GM21515 (cell line): ENCODE data around the gene KIAA1586.
"Not testable (repeated sequence)": the region's sequence is repeated elsewhere in the genome, so short reads cannot be mapped to it uniquely, and the experiment has no call there.

Source experiments
- ATAC-seq: cut with Tn5 transposase; IDR thresholded peaks from one replicate; pipeline ENCODE4 v1.9.1; 2021; ENCODE audit not compliant: unreplicated experiment

Gene KIAA1586, protein sequence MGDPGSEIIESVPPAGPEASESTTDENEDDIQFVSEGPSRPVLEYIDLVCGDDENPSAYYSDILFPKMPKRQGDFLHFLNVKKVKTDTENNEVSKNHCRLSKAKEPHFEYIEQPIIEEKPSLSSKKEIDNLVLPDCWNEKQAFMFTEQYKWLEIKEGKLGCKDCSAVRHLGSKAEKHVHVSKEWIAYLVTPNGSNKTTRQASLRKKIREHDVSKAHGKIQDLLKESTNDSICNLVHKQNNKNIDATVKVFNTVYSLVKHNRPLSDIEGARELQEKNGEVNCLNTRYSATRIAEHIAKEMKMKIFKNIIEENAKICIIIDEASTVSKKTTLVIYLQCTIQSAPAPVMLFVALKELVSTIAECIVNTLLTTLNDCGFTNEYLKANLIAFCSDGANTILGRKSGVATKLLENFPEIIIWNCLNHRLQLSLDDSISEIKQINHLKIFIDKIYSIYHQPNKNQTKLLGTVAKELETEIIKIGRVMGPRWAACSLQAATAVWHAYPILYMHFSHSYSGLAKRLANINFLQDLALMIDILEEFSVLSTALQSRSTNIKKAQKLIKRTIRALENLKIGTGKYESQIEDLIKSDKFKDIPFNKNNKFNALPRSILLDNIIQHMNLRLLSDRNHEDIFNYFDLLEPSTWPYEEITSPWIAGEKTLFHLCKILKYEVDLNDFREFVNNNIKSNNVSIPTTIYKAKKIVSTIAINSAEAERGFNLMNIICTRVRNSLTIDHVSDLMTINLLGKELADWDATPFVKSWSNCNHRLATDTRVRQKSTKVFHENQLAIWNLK

DNA sequence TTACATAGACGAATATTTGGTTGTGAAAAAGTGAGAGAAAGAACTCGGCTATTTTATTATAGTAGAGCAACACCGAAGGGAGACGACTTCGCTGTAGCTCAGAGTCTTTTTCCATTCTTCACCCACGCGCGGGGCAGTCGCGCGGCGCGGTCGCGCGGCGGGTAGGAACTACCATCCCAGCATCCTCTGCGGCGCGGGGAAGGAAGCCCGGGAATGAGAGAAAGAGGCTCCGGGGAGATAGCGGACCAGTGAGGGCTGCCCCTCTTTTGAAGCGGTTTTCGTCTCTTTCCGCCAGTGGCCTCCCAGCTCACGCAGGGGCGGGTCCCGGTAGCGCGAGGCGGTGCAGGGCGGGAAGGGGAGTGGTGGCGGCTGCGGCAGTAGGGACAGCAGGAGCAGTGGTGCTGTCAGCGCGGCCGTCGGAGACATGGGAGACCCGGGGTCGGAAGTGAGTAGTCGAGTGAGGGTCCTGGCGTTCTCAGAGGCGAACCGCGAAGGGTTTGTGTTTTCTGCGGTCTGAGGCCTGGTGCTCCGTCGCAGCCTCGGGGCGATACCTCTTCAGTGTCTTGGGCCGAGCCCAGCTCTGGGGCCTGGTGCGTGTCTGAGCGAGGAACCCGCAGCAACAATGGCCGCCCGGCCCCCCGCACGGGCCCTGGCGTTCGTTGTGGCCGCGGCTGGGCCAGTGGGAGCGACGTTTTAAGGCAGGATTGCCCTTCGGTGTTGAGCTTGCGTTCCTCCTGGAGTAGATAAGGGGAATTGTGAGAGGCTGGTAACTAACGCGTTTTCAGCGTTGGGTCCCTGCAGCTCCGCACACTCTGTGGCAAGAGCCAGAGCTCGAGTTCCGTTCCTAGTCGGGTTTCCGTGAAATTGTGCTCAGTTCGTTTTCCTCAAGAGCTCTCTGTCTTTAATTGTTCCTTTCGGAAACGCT is at the start of gene KIAA1586:
Gene KIAA1586 (plus strand): TSS at position 362 of the 925 bp plus-strand sequence. CDS start 63 bp downstream, at position 425.
- ATAC-seq: peak; percentile 97

- no peak for ATAC-seq
These were observed 47.4 kb upstream of the KIAA1586 start for GRCh38 chr6:56999049-56999448.

DNA sequence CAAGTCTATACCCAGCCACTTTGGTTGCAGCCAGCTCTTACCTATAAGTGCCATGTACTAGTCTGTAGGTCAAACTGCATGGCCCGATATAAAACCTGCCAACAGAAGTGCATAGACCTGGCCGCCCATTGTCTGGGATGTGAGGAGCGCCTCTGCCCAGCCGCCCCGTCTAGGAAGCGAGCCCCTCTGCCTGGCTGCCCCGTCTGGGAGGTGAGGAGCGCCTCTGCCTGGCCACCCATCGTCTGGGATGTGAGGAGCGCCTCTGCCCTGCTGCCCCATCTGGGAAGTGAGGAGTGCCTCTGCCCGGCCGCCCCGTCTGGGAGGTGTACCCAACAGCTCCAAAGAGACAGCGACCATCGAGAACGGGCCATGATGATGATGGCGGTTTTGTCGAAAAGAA is 46.7 kb upstream of the KIAA1586 start:
- ATAC-seq: not testable (repeated sequence)

DNA sequence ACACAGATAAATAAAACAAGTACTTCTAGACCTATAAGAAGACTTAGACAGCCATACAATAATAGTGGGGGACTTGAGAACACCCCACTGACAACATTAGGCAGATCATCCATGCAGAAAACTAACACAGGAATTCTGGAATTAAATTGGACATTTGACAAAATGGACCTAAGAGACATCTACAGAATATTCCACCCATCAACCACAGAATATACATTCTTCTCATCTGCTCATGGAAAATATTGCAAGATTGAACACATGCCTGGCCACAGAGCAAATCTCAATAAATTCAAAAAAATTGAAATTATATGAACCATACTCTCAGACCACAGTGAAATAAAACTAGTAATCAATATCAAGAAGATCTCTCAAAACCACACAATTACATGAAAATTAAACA is 44.3 kb upstream of the KIAA1586 start:
- no peak for ATAC-seq

GRCh38 chr6:57004292-57004691 is 42.2 kb upstream of the KIAA1586 start:
- no peak for ATAC-seq

GRCh38 chr6:57006101-57006500 is 40.4 kb upstream of the KIAA1586 start:
- ATAC-seq: no peak

DNA sequence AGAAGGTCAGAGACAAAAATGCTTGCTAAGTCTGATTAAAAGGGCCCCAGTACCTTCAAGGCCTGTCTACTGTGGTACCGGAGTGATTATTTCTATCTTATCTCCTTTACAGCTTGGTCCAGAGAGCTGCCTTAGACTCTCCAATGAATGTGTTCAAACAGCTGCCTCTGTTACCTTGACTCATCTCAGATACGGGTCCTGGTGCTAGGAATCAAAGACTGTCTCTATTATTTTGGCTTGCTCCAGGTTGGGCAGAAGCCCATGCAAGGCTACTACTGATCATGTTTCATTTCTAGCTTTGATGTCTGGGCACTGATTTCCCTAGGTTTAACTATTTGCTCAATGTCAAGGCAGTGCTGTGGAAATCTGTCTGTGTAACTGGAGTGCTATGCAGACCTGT is 38.4 kb upstream of the KIAA1586 start:
- not testable (repeated sequence) for ATAC-seq

GRCh38 chr6:57013521-57013926 is 33.0 kb upstream of the KIAA1586 start:
- no peak for ATAC-seq

DNA sequence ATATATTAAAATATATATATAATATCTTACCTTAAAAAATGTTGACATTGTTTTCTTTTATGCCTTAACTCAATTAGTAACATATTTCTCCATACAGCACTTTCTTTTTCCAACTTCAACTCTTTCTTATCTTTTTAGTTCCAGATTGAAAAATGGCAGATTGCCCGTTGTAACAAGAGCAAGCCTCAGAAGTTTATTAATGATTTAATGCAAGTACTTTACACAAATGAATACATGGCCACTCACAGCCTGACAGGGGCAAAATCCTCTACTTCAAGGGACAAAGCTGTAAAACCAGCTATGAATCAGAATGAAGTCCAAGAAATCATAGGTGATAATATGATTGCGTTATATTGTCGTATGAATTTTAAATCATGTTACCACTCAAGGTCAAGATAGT is 29.4 kb upstream of the KIAA1586 start:
- no peak for ATAC-seq

- ATAC-seq: no peak
These were observed 28.7 kb upstream of the KIAA1586 start for GRCh38 chr6:57017841-57018240.

- ATAC-seq: no peak
These were observed 27.1 kb upstream of the KIAA1586 start for GRCh38 chr6:57019434-57019833.

- ATAC-seq: peak; percentile 82
These were observed 25.3 kb upstream of the KIAA1586 start for GRCh38 chr6:57021086-57021720.

DNA sequence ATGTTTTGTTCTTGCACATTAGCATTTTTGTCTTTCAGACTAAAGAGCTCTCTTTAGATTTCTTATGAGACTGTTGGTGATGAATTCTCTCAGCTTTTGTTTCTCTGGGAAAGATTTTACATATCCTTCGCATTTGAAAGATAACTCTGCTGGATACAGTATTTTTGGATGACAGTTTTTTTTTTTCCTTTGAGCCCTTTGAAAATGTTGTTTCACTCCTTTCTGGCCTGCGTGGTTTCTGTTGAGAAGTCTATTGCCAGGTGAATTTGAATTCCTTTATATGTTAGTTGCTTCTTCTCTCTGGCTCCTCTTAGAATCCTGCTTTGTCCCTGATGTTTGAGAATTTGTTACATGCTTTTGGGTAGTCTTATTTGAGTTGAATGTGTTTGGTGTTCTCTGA is 22.2 kb upstream of the KIAA1586 start:
- ATAC-seq: no peak

DNA sequence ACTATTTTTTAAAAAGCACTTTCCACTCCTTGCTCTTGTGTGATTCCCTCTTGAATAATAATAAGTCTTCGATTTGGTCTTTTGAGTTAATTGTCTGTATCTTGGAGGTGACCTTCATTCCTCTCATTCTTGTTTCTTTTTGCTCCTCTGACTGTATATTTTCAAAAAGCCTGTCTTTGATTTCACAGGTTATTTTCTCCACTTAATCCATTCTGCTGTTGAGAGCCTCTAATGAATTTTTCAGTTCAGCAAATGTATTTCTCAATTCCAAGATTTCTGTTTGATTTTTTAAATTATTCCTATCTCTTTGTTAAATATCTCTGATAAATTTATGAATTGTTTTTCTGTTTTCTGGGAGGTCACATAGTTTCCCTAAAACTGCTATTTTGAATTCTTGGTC is 21.7 kb upstream of the KIAA1586 start:
- ATAC-seq: no peak

DNA sequence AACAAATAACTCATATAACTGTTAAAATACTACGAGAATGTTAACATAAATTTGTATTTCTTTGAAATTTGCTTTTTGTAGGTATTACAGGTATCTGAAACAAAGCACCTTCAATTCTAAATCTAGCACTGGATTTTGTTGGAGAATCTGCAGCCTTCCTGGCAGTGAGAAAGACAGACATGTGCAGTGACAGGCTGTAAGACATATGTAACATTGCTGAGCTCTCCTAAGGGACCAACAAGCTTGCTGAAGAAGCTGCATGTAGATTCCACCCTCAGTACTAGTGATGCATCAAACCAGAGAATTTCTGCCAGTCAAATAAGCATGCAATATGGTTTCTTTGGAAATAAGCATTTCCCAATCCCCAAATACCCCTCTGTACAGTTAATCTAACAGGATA is 20.5 kb upstream of the KIAA1586 start:
- ATAC-seq: no peak

DNA sequence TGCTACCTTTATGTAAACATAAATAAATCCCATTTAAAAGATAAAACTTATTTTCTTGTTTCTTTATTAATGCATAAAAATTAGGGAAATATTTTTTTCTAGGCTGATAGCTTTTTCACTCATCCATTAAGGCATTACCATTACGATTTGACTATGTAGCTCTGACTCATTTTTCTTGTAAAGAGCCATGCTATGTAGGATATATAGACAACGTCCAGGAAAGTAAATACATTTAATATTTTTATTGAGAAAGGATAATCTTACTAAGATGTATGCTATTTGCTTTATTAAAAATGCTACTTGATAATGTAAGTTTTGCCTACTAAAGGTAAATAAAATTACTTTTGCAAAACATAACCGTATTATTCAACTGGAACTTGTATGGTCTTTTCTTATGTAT is 19.2 kb upstream of the KIAA1586 start:
- no peak for ATAC-seq

- no peak for ATAC-seq
These were observed 17.3 kb upstream of the KIAA1586 start for GRCh38 chr6:57029213-57029612.

GRCh38 chr6:57033228-57033627 is 13.3 kb upstream of the KIAA1586 start:
- ATAC-seq: no peak

GRCh38 chr6:57035549-57035948 is 10.9 kb upstream of the KIAA1586 start:
- ATAC-seq: no peak

DNA sequence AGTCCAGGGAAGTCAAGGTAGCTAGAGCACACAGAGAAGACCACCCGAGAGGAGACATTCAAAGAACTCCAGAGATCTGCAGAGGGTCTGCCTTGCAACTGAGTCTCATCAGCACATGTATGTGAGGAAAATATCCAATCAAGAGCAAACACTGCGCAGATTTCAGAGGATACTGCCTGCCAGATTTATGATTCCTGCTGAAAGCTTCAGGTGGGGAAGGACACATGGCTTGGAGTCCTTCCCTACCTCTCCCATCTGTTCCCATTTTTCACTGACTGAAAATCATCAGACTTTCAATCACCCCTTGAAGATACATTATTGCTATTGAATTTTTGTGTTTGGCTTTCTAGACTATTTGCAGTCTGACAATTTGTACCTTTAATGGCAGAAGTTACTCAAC is 7.6 kb upstream of the KIAA1586 start:
- ATAC-seq: no peak

DNA sequence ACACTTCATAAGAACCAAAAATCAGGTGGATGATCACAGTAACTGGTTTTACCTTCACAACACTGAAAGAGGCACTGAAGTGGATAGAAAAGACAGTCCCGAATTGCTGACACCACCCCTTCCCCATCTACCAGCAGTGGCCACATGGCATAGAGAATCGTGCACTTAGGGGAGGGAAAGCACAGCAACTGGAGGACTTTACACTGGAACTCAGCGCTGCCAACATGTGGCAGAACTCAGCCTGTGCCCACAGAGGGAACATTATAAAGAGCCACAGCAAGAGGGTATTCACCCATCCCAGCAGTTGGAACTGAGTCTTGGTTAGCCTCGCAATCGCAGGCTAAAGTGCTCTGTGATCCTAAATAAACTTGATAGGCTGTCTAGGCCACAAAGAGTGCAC is 6.5 kb upstream of the KIAA1586 start:
- ATAC-seq: no peak
